T-helper 2 cell treated with Interferon-gamma antibody and Interleukin-4, amounts not matched to agents 100 ng/mL and 5 ng/mL, for 36 hours (primary cell): ENCODE measurements around the gene TAF10. TPM values are rescaled to one million over a fixed set of nuclear protein-coding genes. Genes with fewer than 3 reads are reported as not detected.

ENCODE experiments used
- intact Hi-C: fragments of 100-400 bp; cut with micrococcal nuclease; formaldehyde crosslinking; loops from one replicate; pipeline ENCODE4 v1.15.1; 2023
- total RNA-seq: library from RNA; stranded (reverse); gene quantifications from 2 replicates; pipeline ENCODE4 v1.2.3, GENCODE V29; 2022

Gene TAF10
- total RNA-seq, 1 donor from 2014 or later, result 133 TPM

GRCh38 chr11:6640985-6641701 is 29.1 kb upstream of the TAF10 start:
- intact Hi-C loops, result no loop called here

DNA sequence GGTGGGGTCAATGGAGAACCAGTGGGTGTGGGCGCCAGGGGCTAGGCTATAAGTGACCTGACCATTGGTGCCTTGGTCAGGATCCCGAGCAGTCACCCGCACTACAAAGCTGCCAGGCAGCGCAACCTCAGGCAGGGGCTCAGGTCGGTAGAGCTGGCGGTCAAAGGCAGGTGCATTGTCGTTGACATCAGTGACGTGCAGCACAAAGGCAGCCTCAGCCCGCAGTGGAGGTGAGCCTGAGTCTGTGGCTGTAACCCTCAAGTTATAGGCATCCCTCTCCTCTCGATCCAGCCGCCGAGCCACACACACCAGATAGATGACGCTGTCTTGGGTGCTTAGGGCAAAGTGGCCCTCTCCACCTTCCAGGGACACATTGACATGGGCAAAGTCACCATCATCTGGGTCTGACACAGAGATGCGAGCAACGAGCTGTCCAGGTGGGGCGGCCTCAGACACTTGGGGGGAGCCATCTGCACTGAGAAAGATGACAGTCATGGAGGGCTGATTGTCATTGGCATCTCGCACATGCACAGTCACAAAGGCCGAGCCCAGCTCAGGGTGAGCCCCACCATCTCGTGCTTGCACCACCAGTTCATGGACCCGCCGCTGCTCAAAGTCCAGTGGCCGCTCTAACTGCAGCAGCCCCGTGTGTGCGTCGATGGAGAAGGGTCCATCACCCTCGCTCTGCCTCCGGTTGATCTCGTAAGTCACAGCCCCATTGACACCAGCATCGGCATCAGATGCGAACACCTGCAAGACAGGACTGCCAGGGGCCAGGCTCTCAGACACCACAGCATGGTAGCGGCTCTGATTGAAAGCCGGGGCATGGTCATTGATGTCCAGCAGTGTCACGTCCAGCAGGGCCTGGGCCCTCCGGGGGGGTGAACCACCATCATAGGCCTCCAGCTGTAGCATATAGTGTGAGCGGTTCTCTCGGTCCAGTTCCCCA is 28.3 kb upstream of the TAF10 start:
- intact Hi-C loops, result no loop called here

- intact Hi-C loops, result no loop called here
Observed at GRCh38 chr11:6638429-6638828, 26.4 kb upstream of the TAF10 start.

GRCh38 chr11:6637871-6638270 is 25.9 kb upstream of the TAF10 start:
- intact Hi-C loops, result no loop called here

DNA sequence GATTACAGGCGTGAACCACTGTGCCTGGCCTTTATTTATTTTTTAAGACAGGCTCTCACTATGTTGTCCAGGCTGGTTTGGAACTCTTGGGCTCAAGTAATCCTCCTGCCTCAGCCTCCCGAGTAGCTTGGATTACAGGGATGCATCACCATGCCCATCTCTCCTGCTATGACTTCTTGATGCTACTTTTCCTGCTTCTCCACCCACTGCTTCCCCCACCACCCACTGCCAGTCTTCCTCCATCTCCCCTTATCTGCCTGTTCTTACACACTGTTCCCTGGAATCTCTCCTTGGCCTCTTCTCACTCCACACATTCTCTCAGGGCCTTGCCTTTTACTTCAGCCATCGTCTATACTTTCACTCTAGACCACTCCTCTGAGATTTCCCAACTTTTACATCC is 24.5 kb upstream of the TAF10 start:
- intact Hi-C loops, result no loop called here

- intact Hi-C loops, result no loop called here
Observed at GRCh38 chr11:6635082-6635932, 23.3 kb upstream of the TAF10 start.

DNA sequence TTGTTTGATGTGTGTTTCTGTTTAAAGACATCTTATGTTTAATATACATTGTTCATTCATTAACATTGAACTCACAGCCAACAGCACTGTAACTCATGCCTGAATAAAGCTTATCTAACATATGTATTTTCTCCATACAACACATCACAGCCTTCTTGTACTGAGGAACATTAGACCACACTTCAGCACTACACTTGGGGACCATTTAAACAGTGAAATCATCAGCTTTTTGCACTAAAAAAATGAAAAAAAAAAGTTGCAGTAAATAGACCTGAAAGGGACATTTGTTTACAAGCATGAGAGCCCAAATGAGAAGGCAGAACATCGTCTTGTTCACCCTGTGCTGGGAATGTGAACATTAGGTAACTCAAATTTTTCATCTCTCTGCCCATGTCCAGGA is 22.5 kb upstream of the TAF10 start:
- intact Hi-C loops, result no loop called here

DNA sequence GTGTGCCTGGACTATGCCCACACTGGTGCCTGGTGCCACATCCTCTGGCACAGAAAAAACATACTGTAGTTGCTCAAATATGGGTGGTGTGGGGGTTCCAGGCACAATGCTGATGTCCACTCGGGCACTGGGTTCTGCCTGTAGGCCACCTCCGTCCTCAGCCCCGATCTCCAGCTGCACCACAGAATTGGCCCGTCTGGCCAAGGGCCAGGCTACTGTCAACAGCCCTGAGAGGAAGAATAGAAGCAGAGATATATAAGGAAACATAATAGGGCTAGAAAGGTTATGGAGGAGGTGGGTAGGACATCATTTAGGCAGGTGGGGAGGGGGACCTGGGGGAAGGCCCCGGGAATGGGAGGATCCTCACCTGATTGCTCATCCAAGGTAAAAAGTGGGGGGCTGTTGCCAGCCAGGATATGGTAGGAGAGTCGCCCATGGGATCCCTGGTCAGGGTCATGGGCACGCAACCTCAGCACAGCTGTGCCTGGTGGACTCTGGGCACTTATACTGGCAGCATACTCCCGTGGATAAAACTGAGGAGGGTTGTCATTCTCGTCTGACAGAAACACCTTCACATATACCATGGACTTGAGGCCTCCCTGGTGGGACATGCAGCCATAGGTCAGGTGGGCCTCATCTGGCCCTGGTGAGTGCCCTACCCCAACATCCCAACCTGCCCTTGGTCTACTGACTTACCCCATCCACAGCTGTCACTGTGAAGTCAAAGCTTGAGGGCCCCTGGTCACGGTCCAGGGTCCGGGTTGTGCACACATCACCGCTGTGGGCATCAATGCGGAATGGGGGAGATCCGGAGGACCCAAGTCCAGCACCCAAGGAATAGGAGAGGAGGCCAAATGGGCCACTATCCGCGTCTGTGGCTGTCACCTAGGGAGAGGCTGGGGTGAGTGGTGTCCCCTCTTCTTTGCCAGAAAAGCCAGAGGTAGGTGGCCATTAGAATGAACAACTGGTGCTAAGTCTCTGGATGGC is 21.7 kb upstream of the TAF10 start:
- intact Hi-C loops, result no loop called here

DNA sequence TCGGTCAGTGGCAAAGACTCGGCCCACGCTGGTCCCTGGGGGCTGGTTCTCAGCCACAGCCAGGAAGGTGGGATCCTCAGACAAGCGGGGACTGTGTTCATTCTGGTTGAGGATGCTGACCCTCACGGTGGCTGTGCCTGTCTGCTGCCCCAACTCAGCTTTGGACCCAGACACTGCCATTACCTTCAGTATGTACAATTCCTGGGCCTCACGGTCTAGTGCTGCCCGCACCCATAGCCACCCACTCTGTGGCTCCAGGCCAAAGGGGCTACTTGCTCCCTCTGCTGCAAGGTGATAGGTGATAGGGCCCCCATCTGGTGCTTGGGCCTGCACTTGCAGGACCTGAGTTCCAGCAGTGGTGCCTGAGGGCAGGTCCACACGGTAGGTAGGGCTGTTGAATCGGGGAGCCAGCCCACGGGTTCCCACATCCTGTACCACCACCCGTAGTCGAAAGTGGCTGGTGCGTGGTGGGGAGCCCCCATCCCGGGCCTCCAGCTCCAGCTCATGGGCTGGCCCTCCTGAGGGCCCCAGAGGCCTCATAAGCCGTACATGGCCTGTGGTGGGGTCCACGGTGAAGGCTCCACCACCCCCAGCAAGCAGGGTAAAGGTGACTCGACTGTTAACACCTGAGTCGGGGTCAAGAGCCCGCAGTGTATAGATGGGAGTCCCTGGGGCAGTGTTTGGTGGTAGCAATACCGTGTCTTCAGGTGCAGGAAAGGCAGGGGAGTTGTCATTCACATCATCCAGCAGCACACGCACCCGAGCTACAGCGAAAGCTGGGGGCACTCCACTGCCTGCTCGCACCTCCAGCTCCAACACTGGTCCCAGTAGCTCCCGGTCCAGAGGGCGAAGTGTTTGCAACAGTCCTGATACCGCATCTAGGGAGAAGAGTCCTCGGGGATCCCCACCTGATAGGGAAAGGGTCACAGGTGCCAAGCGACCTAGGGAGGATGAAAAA is 20.4 kb upstream of the TAF10 start:
- intact Hi-C loops, result no loop called here

GRCh38 chr11:6631361-6631890 is 19.4 kb upstream of the TAF10 start:
- intact Hi-C loops, result no loop called here

DNA sequence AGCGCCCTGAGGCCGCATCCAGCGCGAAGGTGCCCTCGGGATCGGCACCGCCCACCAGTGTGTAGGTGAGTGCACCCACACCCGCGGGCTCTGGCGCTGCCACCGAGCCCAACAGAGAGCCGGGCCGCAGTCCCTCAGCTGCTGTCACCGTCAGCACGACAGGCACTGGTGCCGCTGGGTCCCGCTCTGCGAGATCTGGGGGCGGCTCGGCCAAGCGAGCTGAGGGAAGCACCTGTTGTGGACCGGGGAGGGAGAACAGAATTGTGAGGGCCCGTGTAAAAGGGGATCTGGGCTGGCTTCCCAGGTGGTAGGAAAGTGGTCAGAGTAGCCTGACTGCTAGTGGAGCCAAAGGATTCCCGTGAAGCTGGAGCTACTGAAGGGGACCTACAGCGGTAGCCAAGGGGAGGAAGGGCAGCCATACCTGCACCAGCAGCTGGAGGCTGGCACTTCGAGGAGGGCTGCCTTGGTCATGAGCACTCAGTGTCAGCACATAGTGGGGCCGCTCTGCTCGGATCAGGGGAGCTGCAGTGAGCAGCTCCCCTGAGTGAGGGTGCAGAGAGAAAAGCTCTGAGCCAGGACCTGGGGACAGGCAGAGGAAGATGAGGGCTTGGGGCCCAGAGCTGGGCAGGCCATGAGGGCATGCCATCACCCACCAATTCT is 18.7 kb upstream of the TAF10 start:
- intact Hi-C loops, result no loop called here

DNA sequence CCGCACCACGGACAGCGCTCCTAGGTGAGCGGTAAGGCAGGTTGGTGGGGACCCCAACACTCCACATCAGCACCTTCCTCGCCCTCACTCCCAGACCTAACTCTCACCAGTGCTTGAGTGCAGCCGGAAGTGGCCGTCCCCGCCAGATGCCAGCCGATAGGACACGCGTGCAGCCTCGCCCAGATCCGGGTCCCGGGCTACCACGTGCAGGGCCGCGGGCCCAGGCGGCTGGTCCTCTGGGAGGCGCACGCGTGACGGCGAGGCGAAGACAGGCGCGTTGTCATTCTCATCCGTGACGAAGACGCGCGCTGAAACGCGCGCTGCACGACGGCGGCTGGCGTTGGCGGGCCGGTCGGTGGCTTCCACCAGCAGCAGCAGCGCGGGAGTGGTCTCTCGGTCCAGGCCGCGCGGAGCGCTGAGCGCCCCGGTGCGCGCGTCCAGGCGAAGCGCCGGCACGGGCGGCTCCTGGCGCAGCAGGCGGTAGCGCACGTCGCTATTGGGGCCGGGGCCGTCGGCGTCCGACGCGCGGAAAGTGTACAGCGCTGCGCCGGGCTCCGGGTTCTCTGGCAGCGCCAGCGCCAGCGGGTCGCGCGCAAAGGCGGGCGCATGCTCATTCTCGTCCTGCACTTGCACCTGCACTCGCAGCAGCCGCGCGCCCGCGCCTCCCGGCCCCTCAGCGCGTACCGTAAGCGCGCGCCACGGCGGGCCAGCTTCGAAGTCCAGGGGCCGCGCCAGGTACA is 18.0 kb upstream of the TAF10 start:
- intact Hi-C loops, result no loop called here

DNA sequence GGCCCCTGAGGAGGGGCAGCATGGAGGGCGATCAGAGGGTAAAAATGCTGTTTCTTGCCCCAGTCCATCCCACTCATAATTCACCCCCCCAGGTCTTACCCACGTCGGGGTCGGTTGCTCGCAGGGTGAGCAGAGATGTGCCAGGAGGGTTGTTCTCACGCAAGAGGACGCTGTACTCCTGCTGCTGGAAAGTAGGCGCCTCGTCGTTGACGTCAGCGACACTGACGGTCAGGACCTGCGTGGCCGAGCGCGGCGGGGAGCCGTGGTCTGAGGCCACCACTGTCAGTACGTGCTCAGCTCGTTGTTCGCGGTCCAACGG is 17.5 kb upstream of the TAF10 start:
- intact Hi-C loops, result no loop called here

DNA sequence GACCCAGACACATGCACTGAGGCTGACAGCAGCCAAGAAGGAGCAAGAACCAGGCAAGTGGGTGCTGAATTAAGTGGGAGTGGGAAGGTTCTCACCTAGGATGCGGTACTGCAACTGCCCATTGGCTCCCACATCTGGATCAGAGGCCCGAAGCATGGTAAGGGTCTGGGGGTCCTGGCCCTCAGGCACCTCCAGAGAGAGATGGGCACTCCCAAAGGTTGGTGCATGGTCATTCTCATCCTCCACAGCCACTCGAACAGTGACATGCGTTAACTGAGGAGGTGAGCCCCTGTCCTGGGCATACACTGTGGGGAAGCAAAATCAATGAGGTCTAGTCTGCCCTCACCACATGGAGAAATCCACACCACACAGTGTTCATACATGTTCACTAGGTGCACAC is 16.5 kb upstream of the TAF10 start:
- intact Hi-C loops, result no loop called here

DNA sequence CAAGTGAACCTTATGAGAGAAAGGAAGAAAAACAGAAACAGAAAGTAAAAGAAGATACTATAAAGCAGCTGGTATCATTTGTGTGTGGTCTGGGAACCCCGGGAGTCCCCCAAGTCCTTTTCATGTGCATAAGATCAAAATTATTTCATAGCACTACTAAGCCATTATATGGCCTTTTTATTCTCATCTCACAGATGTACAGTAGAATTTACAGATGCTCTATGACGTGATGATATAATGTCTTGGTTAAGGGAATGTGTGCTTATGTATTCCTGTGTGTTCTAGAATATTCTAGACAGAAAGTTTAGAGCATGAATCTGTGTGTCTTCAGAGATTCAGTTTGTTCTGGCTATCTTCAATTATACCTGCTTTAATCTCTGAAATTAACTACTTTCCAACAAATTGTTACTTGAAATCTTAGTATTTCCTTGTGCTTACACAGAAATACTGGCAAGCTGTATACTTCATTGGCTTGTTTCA is 15.8 kb upstream of the TAF10 start:
- intact Hi-C loops, result no loop called here

DNA sequence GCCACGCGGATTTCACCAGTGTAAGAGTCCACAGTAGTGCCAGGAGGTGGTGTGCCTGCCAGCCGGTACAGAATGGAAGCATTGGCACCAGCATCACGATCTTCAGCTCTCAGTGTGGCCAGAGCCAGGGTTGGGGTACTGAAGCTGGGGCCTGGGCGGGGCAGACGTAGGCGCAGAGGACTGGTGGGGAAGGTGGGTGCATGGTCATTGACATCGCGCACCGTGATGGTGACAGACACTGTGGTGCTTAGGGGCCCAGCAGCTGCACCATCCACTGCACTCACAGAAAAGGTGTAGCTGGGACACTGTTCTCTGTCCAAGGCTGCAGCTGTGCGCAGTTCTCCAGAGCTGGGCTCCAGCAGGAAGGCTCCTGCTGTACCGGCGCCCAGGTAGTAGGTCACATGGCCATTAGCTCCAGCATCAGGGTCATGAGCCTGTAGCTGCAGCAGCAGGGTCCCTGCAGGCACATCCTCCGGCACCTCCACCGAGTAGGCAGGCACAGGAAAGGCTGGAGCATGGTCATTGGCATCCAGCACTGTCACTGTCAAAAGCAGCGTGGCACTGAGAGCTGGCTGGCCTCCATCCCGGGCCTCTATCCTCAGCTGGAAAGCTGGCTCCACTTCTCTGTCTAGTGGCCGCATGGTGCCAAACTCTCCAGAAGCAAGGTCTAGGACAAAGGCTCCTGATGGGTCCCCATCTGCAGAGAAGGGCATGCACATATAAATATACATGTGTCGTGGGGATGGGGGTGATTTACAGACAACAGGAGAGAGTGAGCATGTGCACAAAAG is 15.2 kb upstream of the TAF10 start:
- intact Hi-C loops, result no loop called here

DNA sequence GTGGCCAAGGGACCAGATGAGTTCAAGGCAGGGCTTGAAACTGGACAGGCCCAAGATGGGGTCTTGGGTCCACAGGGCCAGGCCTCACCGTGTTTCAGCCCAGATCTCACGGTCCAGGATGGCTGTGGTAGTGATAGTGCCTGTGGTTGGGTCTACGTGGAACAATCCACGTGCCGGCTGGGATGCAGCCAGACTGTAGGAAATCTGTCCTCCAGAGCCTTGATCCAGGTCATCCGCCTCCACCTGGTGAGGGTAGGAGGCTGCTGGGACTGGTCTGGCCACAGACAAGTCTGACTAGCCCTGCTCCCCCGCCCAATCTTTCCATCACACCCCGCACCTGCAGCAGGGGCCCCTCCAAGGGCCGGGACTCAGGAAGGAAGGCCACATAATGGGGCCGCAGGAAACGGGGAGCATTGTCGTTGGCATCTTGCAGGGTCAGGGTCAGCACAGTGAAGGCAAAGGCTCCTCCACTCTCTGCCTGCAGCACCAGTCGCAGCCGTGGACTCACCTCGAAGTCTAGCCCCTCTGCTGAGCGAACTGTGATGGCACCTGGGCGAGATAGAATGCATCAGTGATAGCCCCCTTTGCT is 13.9 kb upstream of the TAF10 start:
- intact Hi-C loops, result no loop called here
